GM12878 (cell line): Measurements from ENCODE around the gene STAC2. TPM values are rescaled to one million over a fixed set of nuclear protein-coding genes. Genes with fewer than 3 reads are reported as not detected.

Experiments
- BHLHE40 ChIP-seq, 2 experiments: fragments of 450-650 bp in 1 of 2; IDR thresholded peaks; 2 replicates each; pipeline ENCODE4 v1.6.1; 2011 to 2017; ENCODE audit warnings: low read depth in 2 of 2, borderline replicate concordance in 1 of 2, improper control_type of control experiment in 1 of 2, low read length in 1 of 2, mild to moderate bottlenecking in 1 of 2
- BRCA1 ChIP-seq: IDR thresholded peaks from 2 replicates; pipeline ENCODE4 v1.6.1; 2011; ENCODE audit warnings: low read depth, low read length, improper control_type of control experiment
- CEBPB ChIP-seq, 2 experiments: fragments of 150-350 bp in 1 of 2; IDR thresholded peaks; 2 replicates each; pipeline ENCODE4 v1.6.1; 2012 to 2014; ENCODE audit warnings: low read depth in 2 of 2, low read length in 2 of 2, borderline replicate concordance in 1 of 2, inconsistent platforms in 1 of 2
- CREM ChIP-seq: IDR thresholded peaks from 2 replicates; pipeline ENCODE4 v1.6.1; 2014; ENCODE audit warnings: antibody characterized with exemption, low read depth
- DPF2 ChIP-seq: fragments of 450-650 bp; IDR thresholded peaks from 2 replicates; pipeline ENCODE4 v1.6.1; 2017; ENCODE audit warnings: mild to moderate bottlenecking
- EGR1 ChIP-seq, 2 experiments: IDR thresholded peaks; 1 replicate in 1 of 2; 2 replicates in 1 of 2; pipeline ENCODE4 v1.6.1; 2011 to 2012; ENCODE audit warnings: low read depth in 2 of 2, low read length in 2 of 2, borderline replicate concordance in 1 of 2, mild to moderate bottlenecking in 1 of 2, moderate library complexity in 1 of 2
- FOXK2 ChIP-seq: fragments of 450-650 bp; IDR thresholded peaks from 2 replicates; pipeline ENCODE4 v1.6.1; 2017; ENCODE audit warnings: mild to moderate bottlenecking, moderate library complexity
- HDGF ChIP-seq: fragments of 450-650 bp; IDR thresholded peaks from 2 replicates; pipeline ENCODE4 v1.6.1; 2016; ENCODE audit warnings: antibody characterized with exemption
- LARP7 ChIP-seq: fragments of 450-650 bp; IDR thresholded peaks from 2 replicates; pipeline ENCODE4 v1.6.1; 2017; ENCODE audit warnings: mild to moderate bottlenecking
- MEF2A ChIP-seq: IDR thresholded peaks from 2 replicates; pipeline ENCODE4 v1.6.1; 2011; ENCODE audit warnings: low read depth, mild to moderate bottlenecking, low read length, moderate library complexity; ENCODE audit not compliant: insufficient read depth
- PAX5 ChIP-seq: IDR thresholded peaks from 2 replicates; pipeline ENCODE4 v1.6.1; 2011; ENCODE audit warnings: low read depth, low read length, borderline replicate concordance
- POLR2AphosphoS5 ChIP-seq: IDR thresholded peaks from 2 replicates; pipeline ENCODE4 v1.6.1; 2011; ENCODE audit warnings: mild to moderate bottlenecking, low read length, inconsistent platforms
- POU2F2 ChIP-seq: IDR thresholded peaks from 3 replicates; pipeline ENCODE4 v1.6.1; 2011; ENCODE audit warnings: low read depth, mild to moderate bottlenecking, low read length, borderline replicate concordance
- RCOR1 ChIP-seq: conservative IDR thresholded peaks from 2 replicates; pipeline ENCODE4 v1.6.1; 2012; ENCODE audit warnings: low read depth, low read length, improper control_type of control experiment
- RUNX3 ChIP-seq: IDR thresholded peaks from 2 replicates; pipeline ENCODE4 v1.6.1; 2012; ENCODE audit warnings: low read length, inconsistent platforms
- SUZ12 ChIP-seq: fragments of 200-600 bp; sonication (generic); IDR thresholded peaks from one replicate; pipeline ENCODE4 v1.6.1; 2018; ENCODE audit warnings: antibody characterized with exemption, mild to moderate bottlenecking; ENCODE audit not compliant: unreplicated experiment
- ZBED1 ChIP-seq: IDR thresholded peaks from 2 replicates; pipeline ENCODE4 v1.6.1; 2016; ENCODE audit warnings: borderline replicate concordance
- ZNF217 ChIP-seq: fragments of 450-650 bp; IDR thresholded peaks from 2 replicates; pipeline ENCODE4 v1.6.1; 2017; ENCODE audit warnings: antibody characterized with exemption, mild to moderate bottlenecking
- ZNF24 ChIP-seq: fragments of 450-650 bp; IDR thresholded peaks from 2 replicates; pipeline ENCODE4 v1.6.1; 2017; ENCODE audit warnings: antibody characterized with exemption, mild to moderate bottlenecking
- polyA plus RNA-seq, 11 experiments: library from polyadenylated mRNA; depleted of rRNA in 4 of 11; unstranded in 6 of 11; stranded (reverse) in 5 of 11; fragments of >200 nt; fragmentation: Nextera tagmentation in 4 of 11; fragmentation: Illumina TruSeq in 1 of 11; extraction: Ambion mirVana in 4 of 11; extraction: Trizol in 1 of 11; gene quantifications; 1 replicate in 1 of 11; 2 replicates in 10 of 11; pipeline versions ENCODE4 v1.2.1 to v1.2.3, GENCODE V29; 2011 to 2016; ENCODE audit warnings: inconsistent platforms in 2 of 11, missing spikeins in 2 of 11, low read depth in 1 of 11
- total RNA-seq, 4 experiments: library from RNA; depleted of rRNA in 3 of 4; stranded (reverse); fragments of >200 nt in 3 of 4; fragmentation: Illumina TruSeq in 1 of 4; extraction: Trizol in 1 of 4; gene quantifications; 2 replicates each; pipeline versions ENCODE4 v1.2.1 to v1.2.3, GENCODE V29; 2013 to 2021
- TF ChIP-seq, protein P1 (sequence below): IDR thresholded peaks from 2 replicates; pipeline ENCODE4 v1.6.1; 2012; ENCODE audit warnings: low read depth, low read length, improper control_type of control experiment
- TF ChIP-seq, protein P2 (sequence below): IDR thresholded peaks from 2 replicates; pipeline ENCODE4 v1.6.1; 2012; ENCODE audit warnings: low read depth, low read length, improper control_type of control experiment
- TF ChIP-seq, protein P3 (sequence below), 3 experiments: IDR thresholded peaks in 2 of 3; conservative IDR thresholded peaks in 1 of 3; 2 replicates each; pipeline ENCODE4 v1.5.1; 2011; ENCODE audit warnings: low read depth in 3 of 3, low read length in 3 of 3, mild to moderate bottlenecking in 3 of 3, control low read depth in 2 of 3, moderate library complexity in 2 of 3, inconsistent platforms in 1 of 3, mixed read lengths in 1 of 3; ENCODE audit not compliant: control insufficient read depth in 2 of 3, insufficient read depth in 1 of 3; ENCODE audit errors: extremely low read depth in 1 of 3
- TF ChIP-seq, protein P4 (sequence below): fragments of 450-650 bp; IDR thresholded peaks from 2 replicates; pipeline ENCODE4 v1.6.1; 2017; ENCODE audit warnings: mild to moderate bottlenecking

The STAC2 gene
- total and polyA plus RNA-seq, 10 of the 15 experiments (the other 5 are each of a cell fraction or from before 2014, with no cell fraction given) = 0.04 TPM; not detected in 9

DNA sequence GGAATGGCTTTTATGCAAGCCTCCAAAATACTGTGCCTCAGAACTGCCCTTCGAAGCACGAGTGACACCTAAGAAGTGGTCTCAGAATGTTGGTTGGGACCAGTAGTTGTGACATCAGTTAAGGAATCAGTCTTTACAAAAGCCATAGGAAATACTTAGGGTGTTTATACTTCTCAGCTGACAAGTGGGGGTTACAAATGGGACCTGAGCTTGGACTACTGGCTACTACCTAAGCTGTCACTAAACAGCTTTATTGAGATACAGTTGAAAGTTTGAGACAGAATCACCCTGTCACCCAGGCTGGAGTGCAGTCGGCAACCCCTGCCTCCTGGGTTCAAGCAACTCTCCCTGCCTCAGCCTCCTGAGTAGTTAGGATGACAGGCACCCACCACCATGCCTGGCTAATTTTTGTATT lies 20.6 kb downstream of the STAC2 start (continued):
- TF ChIP-seq MEF2A (no peak), LARP7 (no peak), EGR1 (IDR thresholded peaks at IDR 0.05; ENCODE audit: borderline replicate concordance in 1 of 2, low read depth in 2 of 2, low read length in 2 of 2) (no peak), RUNX3 (no peak), FOXK2 (no peak), CEBPB (IDR thresholded peaks at IDR 0.05; ENCODE audit: borderline replicate concordance in 1 of 2, low read depth in 2 of 2, low read length in 2 of 2) (no peak), POLR2AphosphoS5 (peak; percentile 72), ZNF217 (no peak), SUZ12 (no peak), CREM (no peak), RCOR1 (no peak), DPF2 (no peak), ZNF24 (no peak), HDGF (no peak), POU2F2 (no peak), BRCA1 (no peak), ZBED1 (peak; percentile 19; the same call in 1 of the 2 replicates), PAX5 (no peak), BHLHE40 (IDR thresholded peaks at IDR 0.05; ENCODE audit: borderline replicate concordance in 1 of 2, low read depth in 2 of 2, low read length in 1 of 2) (no peak)
- TF ChIP-seq, protein P1, sequence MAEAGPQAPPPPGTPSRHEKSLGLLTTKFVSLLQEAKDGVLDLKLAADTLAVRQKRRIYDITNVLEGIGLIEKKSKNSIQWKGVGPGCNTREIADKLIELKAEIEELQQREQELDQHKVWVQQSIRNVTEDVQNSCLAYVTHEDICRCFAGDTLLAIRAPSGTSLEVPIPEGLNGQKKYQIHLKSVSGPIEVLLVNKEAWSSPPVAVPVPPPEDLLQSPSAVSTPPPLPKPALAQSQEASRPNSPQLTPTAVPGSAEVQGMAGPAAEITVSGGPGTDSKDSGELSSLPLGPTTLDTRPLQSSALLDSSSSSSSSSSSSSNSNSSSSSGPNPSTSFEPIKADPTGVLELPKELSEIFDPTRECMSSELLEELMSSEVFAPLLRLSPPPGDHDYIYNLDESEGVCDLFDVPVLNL = no peak
- TF ChIP-seq, protein P2, sequence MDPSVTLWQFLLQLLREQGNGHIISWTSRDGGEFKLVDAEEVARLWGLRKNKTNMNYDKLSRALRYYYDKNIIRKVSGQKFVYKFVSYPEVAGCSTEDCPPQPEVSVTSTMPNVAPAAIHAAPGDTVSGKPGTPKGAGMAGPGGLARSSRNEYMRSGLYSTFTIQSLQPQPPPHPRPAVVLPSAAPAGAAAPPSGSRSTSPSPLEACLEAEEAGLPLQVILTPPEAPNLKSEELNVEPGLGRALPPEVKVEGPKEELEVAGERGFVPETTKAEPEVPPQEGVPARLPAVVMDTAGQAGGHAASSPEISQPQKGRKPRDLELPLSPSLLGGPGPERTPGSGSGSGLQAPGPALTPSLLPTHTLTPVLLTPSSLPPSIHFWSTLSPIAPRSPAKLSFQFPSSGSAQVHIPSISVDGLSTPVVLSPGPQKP = no peak
- TF ChIP-seq, protein P3, sequence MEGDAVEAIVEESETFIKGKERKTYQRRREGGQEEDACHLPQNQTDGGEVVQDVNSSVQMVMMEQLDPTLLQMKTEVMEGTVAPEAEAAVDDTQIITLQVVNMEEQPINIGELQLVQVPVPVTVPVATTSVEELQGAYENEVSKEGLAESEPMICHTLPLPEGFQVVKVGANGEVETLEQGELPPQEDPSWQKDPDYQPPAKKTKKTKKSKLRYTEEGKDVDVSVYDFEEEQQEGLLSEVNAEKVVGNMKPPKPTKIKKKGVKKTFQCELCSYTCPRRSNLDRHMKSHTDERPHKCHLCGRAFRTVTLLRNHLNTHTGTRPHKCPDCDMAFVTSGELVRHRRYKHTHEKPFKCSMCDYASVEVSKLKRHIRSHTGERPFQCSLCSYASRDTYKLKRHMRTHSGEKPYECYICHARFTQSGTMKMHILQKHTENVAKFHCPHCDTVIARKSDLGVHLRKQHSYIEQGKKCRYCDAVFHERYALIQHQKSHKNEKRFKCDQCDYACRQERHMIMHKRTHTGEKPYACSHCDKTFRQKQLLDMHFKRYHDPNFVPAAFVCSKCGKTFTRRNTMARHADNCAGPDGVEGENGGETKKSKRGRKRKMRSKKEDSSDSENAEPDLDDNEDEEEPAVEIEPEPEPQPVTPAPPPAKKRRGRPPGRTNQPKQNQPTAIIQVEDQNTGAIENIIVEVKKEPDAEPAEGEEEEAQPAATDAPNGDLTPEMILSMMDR (IDR thresholded peaks at IDR 0.05 in 2 of 3, conservative IDR thresholded peaks at IDR 0.05 in 1 of 3; ENCODE audit: control insufficient read depth in 2 of 3, extremely low read depth in 1 of 3, insufficient read depth in 1 of 3, low read depth in 3 of 3, low read length in 3 of 3) = no peak
- TF ChIP-seq, protein P4, sequence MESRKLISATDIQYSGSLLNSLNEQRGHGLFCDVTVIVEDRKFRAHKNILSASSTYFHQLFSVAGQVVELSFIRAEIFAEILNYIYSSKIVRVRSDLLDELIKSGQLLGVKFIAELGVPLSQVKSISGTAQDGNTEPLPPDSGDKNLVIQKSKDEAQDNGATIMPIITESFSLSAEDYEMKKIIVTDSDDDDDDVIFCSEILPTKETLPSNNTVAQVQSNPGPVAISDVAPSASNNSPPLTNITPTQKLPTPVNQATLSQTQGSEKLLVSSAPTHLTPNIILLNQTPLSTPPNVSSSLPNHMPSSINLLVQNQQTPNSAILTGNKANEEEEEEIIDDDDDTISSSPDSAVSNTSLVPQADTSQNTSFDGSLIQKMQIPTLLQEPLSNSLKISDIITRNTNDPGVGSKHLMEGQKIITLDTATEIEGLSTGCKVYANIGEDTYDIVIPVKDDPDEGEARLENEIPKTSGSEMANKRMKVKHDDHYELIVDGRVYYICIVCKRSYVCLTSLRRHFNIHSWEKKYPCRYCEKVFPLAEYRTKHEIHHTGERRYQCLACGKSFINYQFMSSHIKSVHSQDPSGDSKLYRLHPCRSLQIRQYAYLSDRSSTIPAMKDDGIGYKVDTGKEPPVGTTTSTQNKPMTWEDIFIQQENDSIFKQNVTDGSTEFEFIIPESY = no peak
